ENCODE results near the gene HSFX4. TPM values are rescaled to one million over a fixed set of nuclear protein-coding genes. Genes with fewer than 3 reads are reported as not detected.

The HSFX4 gene
- total RNA-seq, 1 experiment from 2014 or later: not detected

DNA sequence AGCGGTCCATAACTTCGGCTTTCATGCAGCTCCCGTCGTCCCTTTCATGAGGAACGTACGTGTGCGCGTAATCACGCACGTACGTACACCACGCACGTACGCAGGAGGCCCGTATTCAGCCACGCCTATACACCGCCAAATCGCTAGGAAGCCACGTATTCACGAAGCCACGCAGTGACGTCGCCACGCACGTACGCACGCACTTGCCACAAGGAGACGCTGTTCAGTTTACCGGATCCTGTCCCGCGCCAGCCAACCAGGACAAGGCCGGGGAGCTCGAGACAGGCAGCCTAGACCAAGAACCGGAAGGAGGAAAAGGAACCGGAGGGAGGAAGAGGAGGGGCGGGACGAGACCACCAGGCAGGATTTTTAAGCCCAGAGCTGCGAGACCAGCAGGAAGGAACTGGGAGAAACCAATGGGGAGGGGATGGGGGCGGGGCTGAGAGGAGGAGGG is 9.1 kb downstream of the HSFX4 start, which contains the start of gene EOLA2:
Gene EOLA2, minus strand, starts transcription at position 65 of the 454 bp plus-strand sequence. CDS start 4,617 bp downstream, outside the sequence.
- Mint-ChIP-seq H3K4me1 (0 out of 2 replicates have a peak, but pooled peaks cover 2% of the 10 kb centered on the region), H3K27ac (peak within 1 kb of the TSS; percentile 99), H3K9me3 (no peaks in the 10 kb centered on the region), H3K4me3 (peak within 1 kb of the TSS; percentile 77), H3K27me3 (ENCODE audit: low read depth) (no peaks in the 10 kb centered on the region), H3K36me3 (no peaks in the 10 kb centered on the region; the same call in 1 of the 2 replicates)
- ATAC-seq (peak; percentile 41), DNase-seq (ENCODE audit: low spot score) (peak; percentile 80)
- ChIA-PET CTCF (interaction anchor here (0.6 to 3.7 kb wide), 24 partner anchors 10 to 754 kb away, joined by 3 to 22 read pairs (median 4); partner anchors contain the start of genes EOLA1, MAGEA8, MAMLD1 and MTM1), POLR2A (interaction anchor here (0.6 to 1.9 kb wide), 2 partner anchors 398 to 399 kb away, joined by 4 to 6 read pairs; partner anchors contain the start of gene EOLA1)
- TF ChIP-seq SP1 (CRISPR knock-in tag; conservative IDR thresholded peaks at IDR 0.05): peak; percentile 82
- TF ChIP-seq, protein P1, sequence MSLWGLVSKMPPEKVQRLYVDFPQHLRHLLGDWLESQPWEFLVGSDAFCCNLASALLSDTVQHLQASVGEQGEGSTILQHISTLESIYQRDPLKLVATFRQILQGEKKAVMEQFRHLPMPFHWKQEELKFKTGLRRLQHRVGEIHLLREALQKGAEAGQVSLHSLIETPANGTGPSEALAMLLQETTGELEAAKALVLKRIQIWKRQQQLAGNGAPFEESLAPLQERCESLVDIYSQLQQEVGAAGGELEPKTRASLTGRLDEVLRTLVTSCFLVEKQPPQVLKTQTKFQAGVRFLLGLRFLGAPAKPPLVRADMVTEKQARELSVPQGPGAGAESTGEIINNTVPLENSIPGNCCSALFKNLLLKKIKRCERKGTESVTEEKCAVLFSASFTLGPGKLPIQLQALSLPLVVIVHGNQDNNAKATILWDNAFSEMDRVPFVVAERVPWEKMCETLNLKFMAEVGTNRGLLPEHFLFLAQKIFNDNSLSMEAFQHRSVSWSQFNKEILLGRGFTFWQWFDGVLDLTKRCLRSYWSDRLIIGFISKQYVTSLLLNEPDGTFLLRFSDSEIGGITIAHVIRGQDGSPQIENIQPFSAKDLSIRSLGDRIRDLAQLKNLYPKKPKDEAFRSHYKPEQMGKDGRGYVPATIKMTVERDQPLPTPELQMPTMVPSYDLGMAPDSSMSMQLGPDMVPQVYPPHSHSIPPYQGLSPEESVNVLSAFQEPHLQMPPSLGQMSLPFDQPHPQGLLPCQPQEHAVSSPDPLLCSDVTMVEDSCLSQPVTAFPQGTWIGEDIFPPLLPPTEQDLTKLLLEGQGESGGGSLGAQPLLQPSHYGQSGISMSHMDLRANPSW (CRISPR knock-in tag; conservative IDR thresholded peaks at IDR 0.05; ENCODE audit: low read depth): no peak
- TF ChIP-seq, protein P2, sequence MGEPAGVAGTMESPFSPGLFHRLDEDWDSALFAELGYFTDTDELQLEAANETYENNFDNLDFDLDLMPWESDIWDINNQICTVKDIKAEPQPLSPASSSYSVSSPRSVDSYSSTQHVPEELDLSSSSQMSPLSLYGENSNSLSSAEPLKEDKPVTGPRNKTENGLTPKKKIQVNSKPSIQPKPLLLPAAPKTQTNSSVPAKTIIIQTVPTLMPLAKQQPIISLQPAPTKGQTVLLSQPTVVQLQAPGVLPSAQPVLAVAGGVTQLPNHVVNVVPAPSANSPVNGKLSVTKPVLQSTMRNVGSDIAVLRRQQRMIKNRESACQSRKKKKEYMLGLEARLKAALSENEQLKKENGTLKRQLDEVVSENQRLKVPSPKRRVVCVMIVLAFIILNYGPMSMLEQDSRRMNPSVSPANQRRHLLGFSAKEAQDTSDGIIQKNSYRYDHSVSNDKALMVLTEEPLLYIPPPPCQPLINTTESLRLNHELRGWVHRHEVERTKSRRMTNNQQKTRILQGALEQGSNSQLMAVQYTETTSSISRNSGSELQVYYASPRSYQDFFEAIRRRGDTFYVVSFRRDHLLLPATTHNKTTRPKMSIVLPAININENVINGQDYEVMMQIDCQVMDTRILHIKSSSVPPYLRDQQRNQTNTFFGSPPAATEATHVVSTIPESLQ (CRISPR knock-in tag; IDR thresholded peaks at IDR 0.05): no peak
- peak; percentile 82; the same call in 1 of the 2 replicates for TF ChIP-seq CREM (CRISPR knock-in tag; IDR thresholded peaks at IDR 0.05)
- 0 out of 2 replicates have a peak, but pooled peaks have one; percentile 21 for TF ChIP-seq CBFB (CRISPR knock-in tag; IDR thresholded peaks at IDR 0.05; ENCODE audit: low read depth)
- peak; percentile 84 for TF ChIP-seq FOXK1 (CRISPR knock-in tag; IDR thresholded peaks at IDR 0.05)
- TF ChIP-seq, protein P3, sequence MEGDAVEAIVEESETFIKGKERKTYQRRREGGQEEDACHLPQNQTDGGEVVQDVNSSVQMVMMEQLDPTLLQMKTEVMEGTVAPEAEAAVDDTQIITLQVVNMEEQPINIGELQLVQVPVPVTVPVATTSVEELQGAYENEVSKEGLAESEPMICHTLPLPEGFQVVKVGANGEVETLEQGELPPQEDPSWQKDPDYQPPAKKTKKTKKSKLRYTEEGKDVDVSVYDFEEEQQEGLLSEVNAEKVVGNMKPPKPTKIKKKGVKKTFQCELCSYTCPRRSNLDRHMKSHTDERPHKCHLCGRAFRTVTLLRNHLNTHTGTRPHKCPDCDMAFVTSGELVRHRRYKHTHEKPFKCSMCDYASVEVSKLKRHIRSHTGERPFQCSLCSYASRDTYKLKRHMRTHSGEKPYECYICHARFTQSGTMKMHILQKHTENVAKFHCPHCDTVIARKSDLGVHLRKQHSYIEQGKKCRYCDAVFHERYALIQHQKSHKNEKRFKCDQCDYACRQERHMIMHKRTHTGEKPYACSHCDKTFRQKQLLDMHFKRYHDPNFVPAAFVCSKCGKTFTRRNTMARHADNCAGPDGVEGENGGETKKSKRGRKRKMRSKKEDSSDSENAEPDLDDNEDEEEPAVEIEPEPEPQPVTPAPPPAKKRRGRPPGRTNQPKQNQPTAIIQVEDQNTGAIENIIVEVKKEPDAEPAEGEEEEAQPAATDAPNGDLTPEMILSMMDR (IDR thresholded peaks at IDR 0.05): 0 out of 2 replicates have a peak, but pooled peaks have one; percentile 34

DNA sequence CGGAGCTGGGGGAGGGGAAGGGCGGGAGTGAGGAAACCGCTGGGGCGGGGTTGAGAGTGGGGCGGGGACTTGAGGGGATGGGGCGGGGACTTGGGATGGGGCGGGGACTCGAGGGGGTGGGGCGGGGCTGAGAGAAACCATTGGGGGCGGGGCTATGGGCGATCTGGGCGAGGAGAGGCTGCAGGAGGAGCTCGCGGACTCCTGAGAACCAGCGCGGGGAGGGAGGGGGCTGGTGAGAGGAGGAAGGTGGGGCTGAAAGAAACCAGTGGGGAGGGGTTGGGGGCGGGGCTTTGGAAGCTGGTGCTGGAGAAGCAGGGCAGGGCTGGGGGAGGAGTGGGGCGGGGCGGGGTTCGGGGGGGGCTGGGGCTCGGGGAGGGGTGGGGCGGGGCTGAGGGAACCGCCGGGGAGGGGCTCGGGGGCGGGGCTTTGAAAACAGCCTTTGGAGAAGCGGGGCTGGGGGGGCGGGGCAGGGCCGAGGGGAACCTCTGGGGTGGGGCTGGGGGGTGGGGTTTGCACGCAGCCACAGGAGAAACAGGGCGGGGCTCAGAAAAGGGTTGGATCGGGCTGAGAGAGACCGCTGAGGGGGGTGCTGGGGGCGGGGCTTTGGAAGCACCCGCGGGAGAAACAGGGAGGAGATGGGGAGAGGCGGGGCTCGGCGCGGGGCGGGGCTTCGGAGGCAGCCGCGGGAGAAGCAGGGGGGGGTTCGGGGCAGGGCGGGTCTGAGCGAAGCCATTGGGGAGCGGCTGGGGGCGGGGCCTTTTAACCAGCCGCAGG is 9.7 kb downstream of the HSFX4 start:
- no peak for TF ChIP-seq ZNF396 (CRISPR knock-in tag; IDR thresholded peaks at IDR 0.05; ENCODE audit: borderline replicate concordance)
- TF ChIP-seq, protein P4, sequence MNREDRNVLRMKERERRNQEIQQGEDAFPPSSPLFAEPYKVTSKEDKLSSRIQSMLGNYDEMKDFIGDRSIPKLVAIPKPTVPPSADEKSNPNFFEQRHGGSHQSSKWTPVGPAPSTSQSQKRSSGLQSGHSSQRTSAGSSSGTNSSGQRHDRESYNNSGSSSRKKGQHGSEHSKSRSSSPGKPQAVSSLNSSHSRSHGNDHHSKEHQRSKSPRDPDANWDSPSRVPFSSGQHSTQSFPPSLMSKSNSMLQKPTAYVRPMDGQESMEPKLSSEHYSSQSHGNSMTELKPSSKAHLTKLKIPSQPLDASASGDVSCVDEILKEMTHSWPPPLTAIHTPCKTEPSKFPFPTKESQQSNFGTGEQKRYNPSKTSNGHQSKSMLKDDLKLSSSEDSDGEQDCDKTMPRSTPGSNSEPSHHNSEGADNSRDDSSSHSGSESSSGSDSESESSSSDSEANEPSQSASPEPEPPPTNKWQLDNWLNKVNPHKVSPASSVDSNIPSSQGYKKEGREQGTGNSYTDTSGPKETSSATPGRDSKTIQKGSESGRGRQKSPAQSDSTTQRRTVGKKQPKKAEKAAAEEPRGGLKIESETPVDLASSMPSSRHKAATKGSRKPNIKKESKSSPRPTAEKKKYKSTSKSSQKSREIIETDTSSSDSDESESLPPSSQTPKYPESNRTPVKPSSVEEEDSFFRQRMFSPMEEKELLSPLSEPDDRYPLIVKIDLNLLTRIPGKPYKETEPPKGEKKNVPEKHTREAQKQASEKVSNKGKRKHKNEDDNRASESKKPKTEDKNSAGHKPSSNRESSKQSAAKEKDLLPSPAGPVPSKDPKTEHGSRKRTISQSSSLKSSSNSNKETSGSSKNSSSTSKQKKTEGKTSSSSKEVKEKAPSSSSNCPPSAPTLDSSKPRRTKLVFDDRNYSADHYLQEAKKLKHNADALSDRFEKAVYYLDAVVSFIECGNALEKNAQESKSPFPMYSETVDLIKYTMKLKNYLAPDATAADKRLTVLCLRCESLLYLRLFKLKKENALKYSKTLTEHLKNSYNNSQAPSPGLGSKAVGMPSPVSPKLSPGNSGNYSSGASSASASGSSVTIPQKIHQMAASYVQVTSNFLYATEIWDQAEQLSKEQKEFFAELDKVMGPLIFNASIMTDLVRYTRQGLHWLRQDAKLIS (CRISPR knock-in tag; IDR thresholded peaks at IDR 0.05; ENCODE audit: borderline replicate concordance): no peak
- TF ChIP-seq, protein P2 (CRISPR knock-in tag; IDR thresholded peaks at IDR 0.05): no peak
- no peak for TF ChIP-seq ZNF317 (CRISPR knock-in tag; IDR thresholded peaks at IDR 0.05; ENCODE audit: borderline replicate concordance, low read depth)
- TF ChIP-seq, protein P5, sequence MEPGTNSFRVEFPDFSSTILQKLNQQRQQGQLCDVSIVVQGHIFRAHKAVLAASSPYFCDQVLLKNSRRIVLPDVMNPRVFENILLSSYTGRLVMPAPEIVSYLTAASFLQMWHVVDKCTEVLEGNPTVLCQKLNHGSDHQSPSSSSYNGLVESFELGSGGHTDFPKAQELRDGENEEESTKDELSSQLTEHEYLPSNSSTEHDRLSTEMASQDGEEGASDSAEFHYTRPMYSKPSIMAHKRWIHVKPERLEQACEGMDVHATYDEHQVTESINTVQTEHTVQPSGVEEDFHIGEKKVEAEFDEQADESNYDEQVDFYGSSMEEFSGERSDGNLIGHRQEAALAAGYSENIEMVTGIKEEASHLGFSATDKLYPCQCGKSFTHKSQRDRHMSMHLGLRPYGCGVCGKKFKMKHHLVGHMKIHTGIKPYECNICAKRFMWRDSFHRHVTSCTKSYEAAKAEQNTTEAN (CRISPR knock-in tag; IDR thresholded peaks at IDR 0.05): no peak
- DNase-seq (ENCODE audit: low spot score): peak; percentile 90
- CTCF ChIA-PET: interaction anchor here (0.6 to 3.7 kb wide), 24 partner anchors 9 to 753 kb away, joined by 3 to 22 read pairs (median 4); partner anchors contain the start of genes EOLA1, MAGEA8, MAMLD1 and MTM1
- POLR2A ChIA-PET: interaction anchor here (1.9 kb wide), 1 partner anchor 400 kb away, joined by 6 read pairs; no protein-coding TSS in a partner anchor
- Mint-ChIP-seq H3K4me3 (no peak overlapping the region), H3K36me3 (no peaks in the 10 kb centered on the region; the same call in 1 of the 2 replicates), H3K27ac (no peak overlapping the region), H3K27me3 (ENCODE audit: low read depth) (no peaks in the 10 kb centered on the region), H3K9me3 (no peaks in the 10 kb centered on the region), H3K4me1 (0 out of 2 replicates have a peak, but pooled peaks cover 2% of the 10 kb centered on the region)
- peak; percentile 12 for ATAC-seq
